GM19240 (cell line): ENCODE data around the gene MFSD8.
"Not testable (repeated sequence)": the region's sequence is repeated elsewhere in the genome, so short reads cannot be mapped to it uniquely, and the experiment has no call there.

Experiments
- DNase-seq: peaks from one replicate; pipeline ENCODE4 v3.0.0; 2011; ENCODE audit warnings: low spot score; ENCODE audit not compliant: insufficient read length

The MFSD8 gene

DNA sequence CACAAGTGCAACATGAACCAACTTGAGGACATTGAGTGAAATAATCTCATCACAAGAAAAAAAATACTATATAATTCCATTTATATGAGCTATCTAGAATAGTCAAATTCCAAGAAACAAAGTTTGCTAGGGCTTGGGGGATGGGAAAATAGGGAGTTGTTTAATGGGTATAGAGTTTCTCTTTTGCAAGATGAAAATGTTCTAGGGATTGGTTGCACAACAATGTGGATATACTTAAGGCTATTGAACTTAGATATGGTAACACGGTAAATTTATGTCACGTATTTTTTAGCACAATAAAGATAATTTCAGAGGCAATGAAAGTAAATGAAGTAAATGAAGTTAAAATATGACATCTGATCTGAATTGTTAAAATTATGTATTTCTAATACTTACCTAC, 7.9 kb downstream of the MFSD8 start:
- no peak for DNase-seq

DNA sequence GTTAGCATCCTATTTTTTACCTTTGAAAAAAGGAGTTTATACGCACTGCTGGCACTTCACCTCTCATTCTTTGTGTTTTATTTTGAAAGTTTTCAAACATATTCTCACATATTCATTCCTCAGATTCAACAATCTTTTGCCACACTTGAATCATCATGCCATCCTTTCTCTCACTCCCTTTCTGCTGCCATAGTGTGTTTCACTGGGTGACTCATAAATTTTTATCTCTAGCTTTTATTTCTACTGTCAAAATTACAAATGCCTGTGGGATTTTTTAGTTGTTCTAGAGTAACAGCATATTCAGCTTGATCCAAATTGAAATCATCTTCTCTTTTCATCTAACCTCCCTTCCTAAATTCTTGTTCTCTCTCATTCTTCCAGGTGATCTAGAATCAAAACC, 28.0 kb downstream of the MFSD8 start:
- no peak for DNase-seq

DNA sequence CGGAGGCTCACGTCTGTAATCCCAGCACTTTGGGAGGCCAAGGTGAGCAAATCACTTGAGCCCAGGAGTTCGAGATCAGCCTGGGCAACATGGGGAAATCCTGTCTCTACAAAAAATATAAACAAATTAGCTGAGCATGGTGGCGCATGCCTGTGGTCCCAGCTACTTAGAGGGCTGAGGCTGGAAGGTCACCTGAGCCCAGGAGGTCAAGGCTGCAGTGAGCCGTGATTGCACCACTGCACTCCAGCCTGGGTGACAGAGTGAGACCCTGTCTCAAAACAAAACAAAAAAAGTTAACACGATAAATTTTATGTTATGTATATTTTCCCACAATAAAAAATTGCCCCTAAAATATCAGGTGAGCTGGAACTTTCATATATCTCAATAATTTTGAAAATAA, 33.1 kb downstream of the MFSD8 start:
- DNase-seq, result not testable (repeated sequence)

DNA sequence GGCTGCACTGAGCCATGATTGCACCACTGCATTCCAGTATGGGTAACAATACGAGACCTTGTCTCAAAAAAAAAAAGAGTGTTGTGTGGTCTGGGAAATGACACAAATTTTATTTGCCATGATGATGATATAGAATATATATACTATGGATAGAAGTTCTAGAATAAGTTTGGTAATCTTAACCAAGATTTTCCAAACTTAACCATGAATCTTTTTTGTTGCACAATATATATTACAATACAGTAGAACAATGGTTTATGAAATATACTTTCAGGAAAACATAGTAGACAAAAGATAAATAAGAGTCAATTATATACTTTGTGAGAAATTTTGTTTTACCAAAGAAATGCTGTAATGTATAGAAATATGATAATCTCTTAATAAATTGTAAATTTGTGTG, 34.8 kb downstream of the MFSD8 start:
- DNase-seq, result no peak

DNA sequence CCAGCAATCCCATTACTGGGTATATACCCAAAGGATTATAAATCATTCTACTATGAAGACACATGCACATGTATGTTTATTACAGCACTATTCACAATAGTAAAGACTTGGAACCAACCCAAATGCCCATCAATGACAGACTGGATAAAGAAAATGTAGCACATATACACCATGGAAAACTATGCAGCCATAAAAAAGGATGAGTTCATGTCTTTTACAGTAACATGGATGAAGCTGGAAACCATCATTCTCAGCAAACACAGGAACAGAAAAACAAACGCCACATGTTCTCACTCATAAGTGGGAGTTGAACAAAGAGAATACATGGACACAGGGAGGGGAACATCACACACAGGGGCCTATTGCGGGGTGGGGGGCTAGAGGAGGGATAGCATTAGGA, 39.3 kb downstream of the MFSD8 start:
- not testable (repeated sequence) for DNase-seq

DNA sequence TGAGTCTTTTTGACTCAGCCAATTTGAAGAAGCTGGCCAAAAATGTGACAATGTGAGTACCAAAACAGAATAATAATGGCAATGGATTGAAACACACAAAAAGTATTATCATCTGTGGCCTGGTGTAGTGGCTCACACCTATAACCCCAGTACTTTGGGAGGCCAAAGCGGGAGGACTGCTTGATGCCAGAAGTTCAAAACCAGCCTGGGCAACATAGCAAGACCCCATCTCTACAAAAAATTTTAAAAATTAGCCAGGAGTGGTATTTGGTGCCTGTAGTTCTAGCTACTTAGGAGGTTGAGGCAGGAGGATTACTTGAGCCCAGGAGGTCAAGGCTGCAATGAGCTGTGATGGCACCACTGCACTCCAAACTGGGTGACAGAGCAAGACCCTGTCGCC, 42.7 kb downstream of the MFSD8 start:
- no peak for DNase-seq

DNA sequence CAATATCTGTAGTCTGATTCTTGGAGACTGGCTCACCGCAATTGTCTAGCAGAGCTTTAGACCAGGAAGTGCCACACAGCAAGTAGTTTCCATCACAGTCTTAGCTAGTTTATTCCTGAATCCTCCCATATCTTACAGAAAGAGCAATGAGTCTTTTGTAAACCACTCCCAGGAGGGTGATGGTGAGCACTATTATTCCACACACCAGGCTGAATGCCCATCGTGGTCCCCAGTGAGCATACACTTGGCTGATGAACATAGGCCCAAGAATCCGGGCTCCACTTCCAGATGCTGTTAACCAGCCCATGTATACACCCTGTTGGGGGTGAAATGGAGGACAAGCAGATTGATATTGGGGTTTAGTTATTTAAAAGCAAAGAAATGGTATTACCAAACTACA, 44.5 kb downstream of the MFSD8 start:
- no peak for DNase-seq

DNA sequence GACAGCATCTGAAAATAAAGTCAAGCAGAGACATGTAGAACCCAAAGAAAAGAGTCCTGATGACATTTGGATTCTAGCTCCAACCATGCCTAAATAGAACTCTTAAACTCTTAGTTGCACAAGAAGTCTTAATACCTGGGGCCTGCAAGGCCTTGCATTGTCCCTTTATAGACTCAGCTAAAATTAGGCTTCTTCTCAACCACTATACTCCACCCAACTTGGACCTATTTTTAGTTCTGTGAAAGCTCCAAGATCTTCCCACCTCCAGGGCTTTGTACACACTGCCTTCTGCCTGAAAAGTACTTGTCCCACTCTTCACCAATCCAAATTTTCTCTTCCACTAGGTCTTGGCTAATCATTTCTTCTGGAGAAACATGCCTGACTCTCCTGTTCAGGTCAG, 47.8 kb downstream of the MFSD8 start:
- DNase-seq, result no peak

DNA sequence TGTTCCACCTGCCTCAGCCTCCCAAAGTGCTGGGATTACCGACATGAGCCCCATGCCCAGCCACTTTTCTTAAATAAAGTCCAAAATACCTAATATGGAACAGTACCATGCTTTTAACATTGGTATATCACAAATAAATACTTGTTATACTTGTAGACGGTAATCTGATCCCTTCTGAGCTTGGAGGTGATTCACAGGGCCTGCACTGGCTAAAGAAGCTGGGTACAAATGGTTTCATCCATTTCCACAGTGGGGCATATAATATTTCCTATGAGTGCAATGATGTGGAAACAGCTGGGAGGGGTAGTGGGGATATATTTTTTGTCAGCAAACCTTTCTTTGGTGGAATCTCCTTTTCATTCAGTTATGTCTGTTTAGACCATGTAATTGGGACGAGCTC, 48.5 kb downstream of the MFSD8 start:
- DNase-seq, result no peak

DNA sequence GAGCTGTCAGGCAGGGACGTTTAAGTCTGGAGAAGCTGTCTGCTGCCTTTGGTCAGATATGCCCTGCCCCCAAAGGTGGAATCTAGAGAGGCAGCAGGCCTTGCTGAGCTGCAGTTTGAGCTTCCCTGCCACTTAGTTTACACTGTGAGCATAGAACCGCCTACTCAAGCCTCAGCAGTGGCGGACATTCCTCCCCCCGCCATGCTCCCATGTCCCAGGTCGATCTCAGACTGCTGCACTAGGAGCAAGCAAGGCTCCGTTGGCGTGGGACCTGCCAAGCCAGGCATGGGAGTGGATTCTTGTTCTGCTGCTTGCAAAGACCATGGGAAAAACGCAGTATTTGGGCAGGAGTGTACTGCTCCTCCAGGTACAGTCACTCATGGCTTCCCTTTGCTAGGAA, 59.9 kb downstream of the MFSD8 start:
- no peak for DNase-seq

DNA sequence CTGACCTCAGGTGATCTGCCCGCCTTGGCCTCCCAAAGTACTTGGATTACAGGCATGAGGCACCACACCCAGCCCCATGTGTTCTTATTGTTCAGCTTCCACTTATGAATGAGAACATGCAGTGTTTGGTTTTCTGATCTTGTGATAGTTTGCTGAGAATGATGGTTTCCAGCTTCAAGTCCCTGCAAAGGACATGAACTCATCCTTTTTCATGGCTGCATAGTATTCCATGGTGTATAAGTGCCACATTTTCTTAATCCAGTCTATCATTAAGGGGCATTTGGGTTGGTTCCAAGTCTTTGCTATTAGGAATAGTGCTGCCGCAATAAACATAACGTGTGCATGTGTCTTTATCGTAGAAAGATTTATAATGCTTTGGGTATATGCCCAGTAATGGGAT, 65.3 kb downstream of the MFSD8 start:
- not testable (repeated sequence) for DNase-seq

DNA sequence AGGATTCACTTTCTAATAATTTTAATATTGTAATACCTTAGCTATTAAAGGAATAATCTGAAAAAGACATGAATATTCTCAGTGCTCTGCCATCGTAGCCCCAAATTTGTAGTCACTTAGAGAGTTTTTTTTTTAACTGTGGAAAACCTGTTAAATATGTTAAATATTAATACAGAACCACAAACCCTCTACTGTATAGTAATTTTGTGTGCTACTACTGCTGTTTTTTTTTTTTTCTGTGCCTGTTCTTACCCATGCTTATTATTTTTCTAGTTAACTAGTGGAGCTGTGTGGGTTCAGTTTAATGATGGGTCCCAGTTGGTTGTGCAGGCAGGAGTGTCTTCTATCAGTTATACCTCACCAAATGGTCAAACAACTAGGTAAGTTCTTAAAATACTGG, 68.4 kb downstream of the MFSD8 start:
- DNase-seq, result no peak

DNA sequence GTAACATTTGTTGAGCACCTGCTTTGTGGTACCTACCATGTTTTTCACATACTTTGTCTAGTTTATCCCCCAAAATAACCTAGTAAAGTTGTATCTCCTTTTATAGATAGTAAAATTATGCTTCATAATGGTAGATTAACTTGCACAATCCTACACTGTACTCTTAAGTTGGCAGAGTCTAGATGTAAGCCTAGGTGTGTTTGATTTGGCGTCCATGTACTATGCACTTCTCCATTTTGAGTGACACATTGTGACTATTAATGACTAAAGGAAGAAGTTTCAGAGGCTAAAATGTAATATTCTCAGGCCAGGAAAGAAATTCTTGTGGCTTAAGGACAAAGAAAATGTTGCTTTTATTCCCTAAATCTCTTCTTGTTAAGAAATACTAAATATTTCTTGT, 68.9 kb downstream of the MFSD8 start:
- no peak for DNase-seq

DNA sequence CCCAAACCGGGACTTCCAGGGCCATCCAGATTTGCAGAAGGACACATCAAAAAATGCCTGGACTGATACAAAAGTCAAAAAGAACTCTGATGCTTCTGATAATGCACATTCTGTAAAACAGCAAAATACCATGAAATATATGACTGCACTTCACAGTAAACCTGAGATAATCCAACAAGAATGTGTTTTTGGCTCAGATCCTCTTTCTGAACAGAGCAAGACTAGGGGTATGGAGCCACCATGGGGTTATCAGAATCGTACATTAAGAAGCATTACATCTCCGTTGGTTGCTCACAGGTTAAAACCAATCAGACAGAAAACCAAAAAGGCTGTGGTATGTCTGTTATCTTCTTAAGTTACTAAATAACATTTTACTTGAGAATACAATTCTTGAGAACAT, 75.1 kb downstream of the MFSD8 start:
- no peak for DNase-seq

DNA sequence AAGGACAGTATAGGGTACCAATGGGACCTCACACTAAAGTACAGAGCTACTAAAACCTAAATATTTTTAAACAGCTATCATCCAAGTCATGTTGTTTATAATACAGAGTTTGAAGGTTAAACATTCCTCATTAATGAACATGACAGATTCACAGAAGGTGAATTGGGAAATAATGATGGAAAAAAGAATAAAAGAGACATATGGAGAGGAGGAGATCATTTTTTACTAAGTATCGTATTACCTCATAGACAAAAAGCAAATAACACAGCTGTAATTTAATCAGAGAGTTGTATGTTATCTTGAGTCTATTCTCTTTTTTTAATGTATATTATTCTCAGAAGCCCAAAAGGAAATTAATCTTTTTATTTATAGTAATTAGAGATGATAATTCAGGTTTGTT, 76.4 kb downstream of the MFSD8 start:
- DNase-seq, result no peak

DNA sequence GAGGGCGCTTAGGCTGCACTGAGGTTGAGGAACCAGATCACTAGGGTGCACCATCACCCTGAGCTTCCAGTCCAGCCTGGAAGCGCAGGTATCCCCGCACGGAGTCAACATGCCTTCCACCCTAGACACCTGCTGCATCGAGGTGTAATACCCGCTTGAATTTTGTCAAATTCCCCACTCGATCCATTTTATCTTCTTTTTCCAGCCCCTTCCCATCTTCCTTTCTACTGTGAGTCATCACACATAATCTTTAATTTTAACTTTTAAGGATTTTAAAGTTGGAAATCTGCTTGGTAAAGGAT, 83.5 kb downstream of the MFSD8 start:
- no peak for DNase-seq

DNA sequence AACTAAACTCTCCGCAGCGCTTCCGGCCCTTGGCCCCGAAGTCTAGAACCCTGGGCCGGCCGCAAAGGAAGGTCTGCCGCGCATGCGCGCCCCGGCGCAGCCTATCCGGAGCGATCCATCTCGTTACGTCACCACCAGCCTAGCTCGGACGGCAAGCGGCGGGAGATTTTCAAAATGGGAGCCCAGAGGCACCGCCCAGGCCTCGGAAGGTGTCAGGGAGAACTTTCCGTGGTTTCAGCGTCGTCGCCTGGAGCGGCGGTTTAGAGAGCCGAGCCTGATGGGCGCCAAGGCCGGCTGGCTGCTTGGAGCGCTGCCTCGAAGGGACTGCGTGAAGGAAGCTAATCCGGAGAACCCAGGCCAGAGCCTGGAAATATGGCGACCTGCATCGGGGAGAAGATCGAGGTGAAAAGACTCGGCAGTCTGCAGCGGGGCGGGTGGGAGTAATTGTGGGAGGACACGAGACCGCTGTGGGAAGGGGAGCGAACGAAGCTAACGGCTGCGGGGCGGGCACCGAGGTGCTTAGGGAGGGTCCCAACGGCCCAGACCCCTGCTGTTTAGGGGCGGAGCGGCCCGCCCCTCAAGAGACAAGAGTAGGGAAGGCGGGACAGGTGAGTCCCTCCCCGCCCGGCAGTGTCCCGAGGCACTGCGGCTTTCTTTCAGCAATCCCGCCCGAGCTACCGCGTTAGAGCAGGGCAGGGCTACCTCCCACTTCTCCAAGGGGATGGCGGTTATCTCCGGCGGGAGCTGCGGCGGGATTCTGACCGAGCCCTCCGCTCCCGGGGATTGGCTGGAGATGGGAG, 84.0 kb downstream of the MFSD8 start, which contains the start of gene PLK4:
Gene PLK4 (plus strand): TSS at position 131 of the 800 bp plus-strand sequence. CDS start 242 bp downstream, at position 373.
- DNase-seq, result peak; percentile 63

DNA sequence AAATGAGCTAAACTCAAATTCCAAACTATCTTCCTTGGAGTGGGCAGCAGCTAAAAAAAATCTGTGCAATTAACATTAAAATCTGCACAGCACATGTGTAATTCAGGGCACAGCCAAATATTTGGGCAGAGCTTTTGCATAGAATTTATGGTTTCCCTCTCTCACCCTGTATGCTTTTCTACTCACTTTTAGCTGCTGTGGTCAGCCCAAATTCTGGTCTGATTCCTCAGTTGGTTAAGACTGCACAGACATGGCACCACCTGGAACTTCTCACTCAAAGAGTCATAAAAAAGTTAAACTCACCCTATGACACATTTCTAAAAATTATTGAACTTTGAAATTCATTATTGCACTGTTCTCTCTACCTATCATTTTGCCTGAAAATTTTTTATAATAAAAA, 89.2 kb downstream of the MFSD8 start:
- no peak for DNase-seq

DNA sequence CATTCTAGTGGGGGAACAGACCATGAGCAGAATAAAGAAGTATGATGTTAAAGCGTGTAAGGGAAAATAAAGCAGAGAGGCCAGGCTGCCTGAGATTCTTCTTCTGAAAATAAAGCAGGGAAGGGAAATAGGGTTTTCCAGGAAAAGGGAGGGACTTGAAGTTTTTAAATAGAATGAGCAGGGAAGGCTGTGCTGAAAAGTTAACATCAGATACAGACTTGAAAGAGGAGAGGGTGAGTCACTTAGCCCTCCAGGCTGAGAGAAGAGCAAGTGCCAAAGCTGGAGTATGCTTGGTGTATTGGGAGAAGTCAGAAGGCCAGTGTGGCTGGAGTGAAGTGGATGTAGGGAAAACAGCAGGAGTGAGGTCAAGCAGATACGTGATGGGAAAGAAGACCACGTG, 94.3 kb downstream of the MFSD8 start:
- DNase-seq, result no peak

DNA sequence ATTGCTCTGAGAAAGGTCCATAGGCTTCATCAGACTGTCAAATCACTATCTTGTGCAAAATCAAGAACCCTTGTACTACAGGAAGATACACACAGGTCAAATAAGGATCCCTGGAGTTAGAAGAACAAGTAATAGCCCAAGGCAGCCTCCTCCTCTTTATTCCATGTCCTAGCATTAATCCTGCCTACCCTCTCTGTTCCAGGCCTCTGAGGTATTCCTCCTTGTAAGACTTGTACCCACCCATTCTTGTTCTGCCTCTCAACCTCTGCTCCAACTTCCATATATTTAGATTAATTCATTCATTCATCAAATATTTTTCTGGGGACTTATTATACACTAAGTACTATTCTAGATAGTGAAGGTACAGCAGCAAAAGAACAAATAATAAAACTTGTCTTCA, 94.7 kb downstream of the MFSD8 start:
- DNase-seq, result no peak

DNA sequence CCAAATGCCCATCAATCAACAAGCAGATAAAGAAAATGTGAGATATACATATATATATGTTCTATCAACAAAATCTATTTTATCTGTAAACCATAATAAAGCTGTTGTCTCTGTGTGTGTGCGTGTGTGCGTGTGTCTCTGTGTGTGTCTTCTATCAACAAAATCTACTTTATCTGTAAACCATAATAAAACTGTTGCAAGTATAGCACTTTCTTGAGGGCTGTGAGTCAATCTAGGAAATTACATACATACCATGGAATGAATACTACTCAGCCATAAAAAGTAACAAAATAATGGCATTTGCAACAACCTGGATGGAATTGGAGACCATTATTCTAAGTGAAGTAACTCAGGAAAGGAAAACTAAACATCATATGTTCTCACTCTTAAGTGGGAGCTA, 96.8 kb downstream of the MFSD8 start:
- DNase-seq, result no peak
